Fibroblast of lung (primary cell): ENCODE data around the gene EEIG2. TPM values are rescaled to one million over a fixed set of nuclear protein-coding genes. Genes with fewer than 3 reads are reported as not detected.

ENCODE experiments used
- DNase-seq, 2 donors: peaks; one replicate each; pipeline versions ENCODE4 v3.0.0 to v3.0.0-alpha.2; 2010; ENCODE audit warnings: low read depth in 2 of 2
- H2AFZ ChIP-seq: 2 replicates; pipeline ENCODE4 v1.5.1; 2012; ENCODE audit warnings: low read length, control low read depth, inconsistent platforms
- H3K27ac ChIP-seq: 2 replicates; pipeline ENCODE4 v1.5.1; 2011; ENCODE audit warnings: low read length, control low read depth; ENCODE audit not compliant: insufficient read depth
- H3K27me3 ChIP-seq: 2 replicates; pipeline ENCODE4 v1.5.1; 2011; ENCODE audit warnings: mild to moderate bottlenecking, low read length; ENCODE audit not compliant: control insufficient read depth, insufficient read depth
- H3K36me3 ChIP-seq: 2 replicates; pipeline ENCODE4 v1.5.1; 2011; ENCODE audit warnings: low read length; ENCODE audit not compliant: control insufficient read depth, insufficient read depth
- H3K4me1 ChIP-seq: 2 replicates; pipeline ENCODE4 v1.5.1; 2011; ENCODE audit warnings: low read length; ENCODE audit not compliant: control insufficient read depth, insufficient read depth; ENCODE audit errors: extremely low read depth
- H3K4me2 ChIP-seq: 2 replicates; pipeline ENCODE4 v1.5.1; 2011; ENCODE audit warnings: low read length, control low read depth; ENCODE audit not compliant: insufficient read depth; ENCODE audit errors: extremely low read depth
- H3K4me3 ChIP-seq, 4 experiments: fragments of 200-600 bp in 1 of 4; sonication (generic) in 1 of 4; replicated peaks in 1 of 4; 2 replicates each; pipeline ENCODE4 v1.5.1; 2011 to 2016; ENCODE audit warnings: low read length in 4 of 4, low read depth in 3 of 4, mild to moderate bottlenecking in 3 of 4, control low read depth in 2 of 4, inconsistent platforms in 1 of 4, mixed read lengths in 1 of 4; ENCODE audit not compliant: insufficient read depth in 1 of 4; ENCODE audit errors: control extremely low read depth in 1 of 4
- H3K79me2 ChIP-seq: 2 replicates; pipeline ENCODE4 v1.5.1; 2012; ENCODE audit warnings: mild to moderate bottlenecking, low read length, inconsistent platforms; ENCODE audit not compliant: control insufficient read depth, insufficient read depth
- H3K9ac ChIP-seq: 2 replicates; pipeline ENCODE4 v1.5.1; 2011; ENCODE audit warnings: mild to moderate bottlenecking, low read length, control low read depth; ENCODE audit not compliant: insufficient read depth
- H3K9me3 ChIP-seq: 2 replicates; pipeline ENCODE4 v1.5.1; 2012; ENCODE audit warnings: low read depth, low read length; ENCODE audit not compliant: control insufficient read depth, insufficient read depth
- H4K20me1 ChIP-seq: 2 replicates; pipeline ENCODE4 v1.5.1; 2011; ENCODE audit warnings: low read length; ENCODE audit not compliant: control insufficient read depth, insufficient read depth; ENCODE audit errors: extremely low read depth
- EZH2 ChIP-seq: IDR thresholded peaks from 2 replicates; pipeline ENCODE4 v1.5.1; 2012; ENCODE audit warnings: low read length, control low read depth, mild to moderate bottlenecking; ENCODE audit errors: missing control alignments
- polyA plus RNA-seq, 2 donors: library from polyadenylated mRNA; depleted of rRNA in 1 of 2; stranded (reverse) in 1 of 2; unstranded in 1 of 2; fragments of >200 nt; gene quantifications; 2 replicates each; pipeline ENCODE4 v1.2.1, GENCODE V29; 2011 to 2012; ENCODE audit warnings: missing spikeins in 1 of 2
- total RNA-seq: library from RNA; depleted of rRNA; stranded (reverse); fragments of >200 nt; gene quantifications from 2 replicates; pipeline ENCODE4 v1.2.1, GENCODE V29; 2014
- TF ChIP-seq, protein P1 (sequence below), 2 donors: IDR thresholded peaks in 1 of 2; conservative IDR thresholded peaks in 1 of 2; 1 replicate in 1 of 2; 2 replicates in 1 of 2; pipeline ENCODE4 v1.5.1; 2011 to 2012; ENCODE audit warnings: low read length in 2 of 2, control low read depth in 1 of 2, inconsistent platforms in 1 of 2, low read depth in 1 of 2, mild to moderate bottlenecking in 1 of 2

EEIG2 gene
- total and polyA plus RNA-seq, 2 donors (not counting 1 experiment from before 2014, with no cell fraction given), result 13.7 to 18.5 TPM

GRCh38 chr1:108556066-108556465 is 3.8 kb upstream of the EEIG2 start:
- Histone ChIP-seq H3K9ac (no peak overlapping the region), H3K36me3 (no peaks in the 10 kb centered on the region), H3K79me2 (peaks cover 2% of the 10 kb centered on the region), H3K4me3 (no peak overlapping the region), H3K4me2 (no peak overlapping the region), H4K20me1 (no peaks in the 10 kb centered on the region), H3K27me3 (no peaks in the 10 kb centered on the region), H3K27ac (no peak overlapping the region), H2AFZ (no peak overlapping the region), H3K9me3 (no peaks in the 10 kb centered on the region), H3K4me1 (no peaks in the 10 kb centered on the region)
- no peak for TF ChIP-seq EZH2
- TF ChIP-seq, protein P1, sequence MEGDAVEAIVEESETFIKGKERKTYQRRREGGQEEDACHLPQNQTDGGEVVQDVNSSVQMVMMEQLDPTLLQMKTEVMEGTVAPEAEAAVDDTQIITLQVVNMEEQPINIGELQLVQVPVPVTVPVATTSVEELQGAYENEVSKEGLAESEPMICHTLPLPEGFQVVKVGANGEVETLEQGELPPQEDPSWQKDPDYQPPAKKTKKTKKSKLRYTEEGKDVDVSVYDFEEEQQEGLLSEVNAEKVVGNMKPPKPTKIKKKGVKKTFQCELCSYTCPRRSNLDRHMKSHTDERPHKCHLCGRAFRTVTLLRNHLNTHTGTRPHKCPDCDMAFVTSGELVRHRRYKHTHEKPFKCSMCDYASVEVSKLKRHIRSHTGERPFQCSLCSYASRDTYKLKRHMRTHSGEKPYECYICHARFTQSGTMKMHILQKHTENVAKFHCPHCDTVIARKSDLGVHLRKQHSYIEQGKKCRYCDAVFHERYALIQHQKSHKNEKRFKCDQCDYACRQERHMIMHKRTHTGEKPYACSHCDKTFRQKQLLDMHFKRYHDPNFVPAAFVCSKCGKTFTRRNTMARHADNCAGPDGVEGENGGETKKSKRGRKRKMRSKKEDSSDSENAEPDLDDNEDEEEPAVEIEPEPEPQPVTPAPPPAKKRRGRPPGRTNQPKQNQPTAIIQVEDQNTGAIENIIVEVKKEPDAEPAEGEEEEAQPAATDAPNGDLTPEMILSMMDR (conservative IDR thresholded peaks at IDR 0.05 in 1 of 2, IDR thresholded peaks at IDR 0.05 in 1 of 2; ENCODE audit: low read depth in 1 of 2, low read length in 2 of 2), result no peak
- no peak for DNase-seq

DNA sequence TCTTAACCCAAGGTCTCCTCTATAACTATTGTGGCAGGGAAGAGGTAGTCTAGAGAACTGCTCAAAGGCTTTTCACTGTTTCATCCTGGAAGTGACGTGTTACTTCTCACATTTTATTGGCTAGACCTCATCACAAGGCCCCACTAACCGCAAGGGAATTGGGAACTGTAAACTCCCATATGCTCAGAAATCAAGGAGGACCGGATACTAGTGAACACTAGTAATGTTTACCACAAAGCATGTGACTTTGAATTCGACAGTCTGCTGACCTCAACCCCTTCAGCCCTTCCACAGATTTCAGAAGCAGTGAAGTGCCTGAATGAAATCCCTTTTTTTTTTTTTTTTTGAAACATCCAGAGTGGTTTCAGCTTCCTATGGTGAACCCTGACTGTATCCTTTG is 3.4 kb upstream of the EEIG2 start:
- H4K20me1 ChIP-seq, result no peaks in the 10 kb centered on the region

DNA sequence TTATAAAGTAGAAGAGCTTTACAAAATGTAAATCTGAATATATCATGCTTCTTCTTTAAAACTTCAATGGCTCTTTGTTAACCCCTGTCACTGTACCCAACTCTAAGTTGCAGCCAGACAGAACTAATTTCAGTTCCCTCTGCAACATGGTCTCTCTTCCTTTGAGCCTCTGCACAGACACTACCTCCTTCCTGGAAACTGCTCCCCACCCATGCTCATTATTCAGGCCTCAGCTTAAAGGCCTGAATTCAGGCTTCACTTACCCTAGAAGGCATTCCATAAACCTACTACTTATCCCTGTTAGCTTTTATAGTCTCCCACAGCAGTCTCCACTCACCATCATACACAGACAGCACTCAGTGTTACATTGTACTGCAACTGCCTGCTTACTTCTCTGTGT is 2.6 kb upstream of the EEIG2 start:
- DNase-seq, result no peak
- no peak for TF ChIP-seq EZH2
- TF ChIP-seq, protein P1 (conservative IDR thresholded peaks at IDR 0.05 in 1 of 2, IDR thresholded peaks at IDR 0.05 in 1 of 2; ENCODE audit: low read depth in 1 of 2, low read length in 2 of 2), result no peak
- H3K27ac ChIP-seq, result no peak overlapping the region
- no peaks in the 10 kb centered on the region for H3K27me3 ChIP-seq
- H3K36me3 ChIP-seq, result no peaks in the 10 kb centered on the region
- H3K9me3 ChIP-seq, result no peaks in the 10 kb centered on the region
- no peak overlapping the region for H2AFZ ChIP-seq
- no peak overlapping the region for H3K9ac ChIP-seq
- H4K20me1 ChIP-seq, result no peaks in the 10 kb centered on the region
- no peak overlapping the region for H3K4me3 ChIP-seq
- no peak overlapping the region for H3K4me2 ChIP-seq
- H3K4me1 ChIP-seq, result peaks cover 2% of the 10 kb centered on the region
- peaks cover 11% of the 10 kb centered on the region for H3K79me2 ChIP-seq

More for the DNA sequence above, 3.4 kb upstream of the EEIG2 start:
- Histone ChIP-seq H3K9me3 (no peaks in the 10 kb centered on the region), H3K27ac (no peak overlapping the region), H3K9ac (no peak overlapping the region), H3K27me3 (no peaks in the 10 kb centered on the region), H3K4me2 (no peak overlapping the region), H2AFZ (no peak overlapping the region), H3K4me1 (no peaks in the 10 kb centered on the region), H3K4me3 (no peak overlapping the region), H3K36me3 (no peaks in the 10 kb centered on the region), H3K79me2 (peaks cover 3% of the 10 kb centered on the region)
- no peak for DNase-seq
- no peak for TF ChIP-seq EZH2
